GM18907 (cell line): ENCODE results near the gene U2SURP.

Experiments
- ATAC-seq: cut with Tn5 transposase; IDR thresholded peaks from one replicate; pipeline ENCODE4 v1.9.1; 2021; ENCODE audit warnings: mild to moderate bottlenecking, moderate library complexity; ENCODE audit not compliant: unreplicated experiment

Gene U2SURP

GRCh38 chr3:143099210-143099609, 97.8 kb downstream of the U2SURP start:
- ATAC-seq: no peak

DNA sequence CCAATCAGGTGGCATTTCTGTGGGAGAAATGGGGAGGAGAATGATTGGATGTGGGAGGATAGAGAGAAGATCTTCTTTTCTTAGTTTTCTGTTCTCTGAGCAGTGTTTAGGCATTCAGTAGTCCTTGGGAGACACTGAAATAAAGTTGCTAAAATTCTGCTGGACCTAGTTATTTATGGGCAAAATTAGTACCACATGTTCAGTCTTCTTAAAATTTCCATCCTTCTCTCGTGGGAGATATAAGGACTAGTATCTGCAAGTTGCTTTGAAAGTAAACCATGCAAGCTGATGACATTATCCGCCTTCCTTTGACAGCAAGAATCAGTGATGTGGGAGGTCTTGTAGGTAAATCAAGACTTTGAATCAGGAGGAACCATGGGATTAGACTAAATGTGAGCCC, 98.3 kb downstream of the U2SURP start:
- no peak for ATAC-seq

GRCh38 chr3:143100451-143100850, 99.1 kb downstream of the U2SURP start:
- ATAC-seq: no peak

DNA sequence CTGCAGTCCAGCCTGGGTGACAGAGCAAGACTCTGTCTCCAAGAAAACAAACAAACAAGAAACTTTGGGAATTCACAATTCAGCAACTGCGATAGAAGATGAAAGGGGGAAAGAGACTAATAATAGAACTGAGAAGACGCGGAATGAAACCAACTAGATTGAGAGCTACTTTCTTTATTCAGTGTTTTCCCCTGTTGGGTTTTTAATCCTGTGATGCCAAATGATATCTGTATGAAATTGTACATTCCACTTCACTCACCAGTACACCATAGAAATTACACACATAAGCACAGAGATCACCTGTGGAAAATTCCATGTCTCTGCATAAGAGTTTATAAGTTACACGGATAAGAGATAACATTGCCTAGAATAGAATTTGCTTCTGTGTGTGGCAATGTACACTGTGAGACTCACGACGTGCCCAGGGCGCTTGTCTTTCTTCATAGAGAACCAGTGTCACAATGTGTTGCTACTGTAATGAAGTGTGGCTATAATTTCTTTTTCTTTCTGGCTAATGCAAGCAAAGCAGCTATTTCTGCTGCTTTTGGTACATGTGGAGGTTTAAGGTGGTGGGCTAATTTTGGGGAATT, 100.5 kb downstream of the U2SURP start:
- no peak for ATAC-seq

DNA sequence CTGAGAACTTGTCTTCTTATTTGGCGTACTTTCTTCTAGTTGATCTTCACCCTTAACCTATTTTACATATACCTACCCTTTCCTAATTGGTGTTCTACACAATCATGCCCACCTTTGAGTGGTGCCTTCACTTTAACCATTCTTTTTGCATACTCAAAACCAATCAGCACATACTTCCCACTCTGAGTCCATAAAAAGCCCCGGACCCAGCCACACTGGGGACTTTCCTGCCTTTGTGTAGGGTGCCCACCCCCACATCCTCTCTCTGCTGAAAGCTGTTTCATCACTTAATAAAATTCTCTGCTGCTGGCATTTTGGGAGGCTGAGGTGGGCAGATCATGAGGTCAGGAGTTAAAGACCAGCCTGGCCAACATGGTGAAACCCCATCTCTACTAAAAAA, 102.3 kb downstream of the U2SURP start:
- ATAC-seq: peak; percentile 68

DNA sequence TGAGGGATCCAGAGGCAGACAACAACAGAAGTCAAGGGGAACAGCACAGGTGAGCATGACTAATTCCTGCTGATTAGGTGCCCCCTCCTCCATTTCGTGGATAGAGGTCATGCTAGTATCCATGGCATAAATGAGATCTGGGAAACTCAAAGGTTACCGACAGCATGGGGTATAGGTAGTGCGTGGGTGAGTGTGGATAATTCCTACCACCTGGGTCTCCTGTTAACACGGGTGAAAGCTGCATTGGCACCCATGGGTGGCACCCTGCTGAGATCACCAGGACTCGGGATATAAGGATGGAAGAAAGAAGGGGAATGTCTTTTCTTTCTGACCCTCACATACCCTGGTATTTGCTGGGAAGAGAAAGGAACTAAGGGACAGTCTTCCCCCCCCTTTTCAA, 103.8 kb downstream of the U2SURP start:
- no peak for ATAC-seq

DNA sequence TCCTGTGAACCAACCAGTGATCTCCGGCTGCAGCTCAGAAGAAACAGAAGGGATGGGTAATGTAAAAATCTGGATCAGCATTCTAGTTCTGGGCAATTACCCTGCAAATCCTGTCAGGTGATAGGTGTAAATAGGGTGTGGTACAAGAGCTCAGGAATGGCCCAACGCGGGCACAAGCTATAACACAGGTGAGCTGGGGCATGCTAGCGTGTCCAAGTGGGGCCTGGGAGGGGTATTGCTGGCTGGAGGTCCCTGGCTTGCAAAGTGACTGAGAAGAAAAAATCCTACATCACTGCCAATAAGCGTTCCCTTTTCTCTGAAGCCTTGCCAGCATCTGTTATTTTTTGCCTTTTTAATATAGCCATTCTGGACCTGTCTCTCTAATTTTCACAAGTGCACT, 108.5 kb downstream of the U2SURP start:
- no peak for ATAC-seq
